A204.1 (cell line): Measurements from ENCODE around the gene TRH.
"Not testable (repeated sequence)": the region's sequence is repeated elsewhere in the genome, so short reads cannot be mapped to it uniquely, and the experiment has no call there.

ENCODE experiments used
- FAIRE-seq: peaks from 2 replicates; lab custom pipeline; 2012; peaks lifted over from hg19 to GRCh38; lab: Jason Lieb, UNC

Gene TRH

GRCh38 chr3:129965937-129966336 is 8.6 kb upstream of the TRH start:
- FAIRE-seq = no peak

GRCh38 chr3:129966876-129967275 is 7.6 kb upstream of the TRH start:
- no peak for FAIRE-seq

- FAIRE-seq = no peak
Observed at GRCh38 chr3:129967761-129968160, 6.8 kb upstream of the TRH start.

- FAIRE-seq = no peak
Observed at GRCh38 chr3:129971351-129972052, 3.0 kb upstream of the TRH start.

GRCh38 chr3:129972301-129972700 is 2.2 kb upstream of the TRH start:
- no peak for FAIRE-seq

- FAIRE-seq = no peak
Observed at GRCh38 chr3:129973853-129974563, 512 bp upstream of the TRH start.

GRCh38 chr3:129974833-129975704 is 549 bp downstream of the TRH start:
- no peak for FAIRE-seq

GRCh38 chr3:129975705-129976048 is 1.2 kb downstream of the TRH start:
- no peak for FAIRE-seq

- no peak for FAIRE-seq
Observed at GRCh38 chr3:129976286-129976685, 1.8 kb downstream of the TRH start.

GRCh38 chr3:129978123-129978522 is 3.6 kb downstream of the TRH start:
- no peak for FAIRE-seq

- no peak for FAIRE-seq
Observed at GRCh38 chr3:129979905-129980304, 5.4 kb downstream of the TRH start.

- FAIRE-seq = no peak
Observed at GRCh38 chr3:129983561-129983960, 9.0 kb downstream of the TRH start.

- no peak for FAIRE-seq
Observed at GRCh38 chr3:129984125-129984524, 9.6 kb downstream of the TRH start.

- no peak for FAIRE-seq
Observed at GRCh38 chr3:129985113-129985512, 10.6 kb downstream of the TRH start.

GRCh38 chr3:129988429-129988828 is 13.9 kb downstream of the TRH start:
- no peak for FAIRE-seq

- no peak for FAIRE-seq
Observed at GRCh38 chr3:129989414-129989813, 14.9 kb downstream of the TRH start.

- FAIRE-seq = no peak
Observed at GRCh38 chr3:129992781-129993180, 18.3 kb downstream of the TRH start.

- FAIRE-seq = no peak
Observed at GRCh38 chr3:129994883-129995559, 20.5 kb downstream of the TRH start.

- no peak for FAIRE-seq
Observed at GRCh38 chr3:129996073-129996472, 21.6 kb downstream of the TRH start.

- FAIRE-seq = not testable (repeated sequence)
Observed at GRCh38 chr3:129999176-129999575, 24.7 kb downstream of the TRH start.

- not testable (repeated sequence) for FAIRE-seq
Observed at GRCh38 chr3:130002666-130003598, 28.4 kb downstream of the TRH start.
